Keratinocyte (primary cell): ENCODE measurements around the gene RUNX1. TPM values are rescaled to one million over a fixed set of nuclear protein-coding genes. Genes with fewer than 3 reads are reported as not detected.

Experiments used
- DNase-seq: peaks from one replicate; pipeline ENCODE4 v3.0.0-alpha.2; 2011; ENCODE audit warnings: low read depth, missing footprints, low spot score
- FAIRE-seq: peaks from 2 replicates; lab custom pipeline; 2011; peaks lifted over from hg19 to GRCh38; lab: Jason Lieb, UNC
- H2AFZ ChIP-seq: 2 replicates; pipeline ENCODE4 v1.6.0; 2012; ENCODE audit warnings: low read length, control low read depth, inconsistent platforms; ENCODE audit not compliant: control insufficient read depth
- H3K27ac ChIP-seq: 2 replicates; pipeline ENCODE4 v1.5.1; 2011; ENCODE audit warnings: low read length; ENCODE audit not compliant: control insufficient read depth, insufficient read depth
- H3K27me3 ChIP-seq: 3 replicates; pipeline ENCODE4 v1.6.0; 2011; ENCODE audit warnings: low read length; ENCODE audit not compliant: control insufficient read depth, insufficient read depth; ENCODE audit errors: extremely low read depth
- H3K36me3 ChIP-seq, 2 experiments: 2 replicates in 1 of 2; 3 replicates in 1 of 2; pipeline ENCODE4 v1.5.1; 2011; ENCODE audit warnings: low read length in 2 of 2, mild to moderate bottlenecking in 1 of 2; ENCODE audit not compliant: control insufficient read depth in 2 of 2, insufficient read depth in 2 of 2; ENCODE audit errors: extremely low read depth in 1 of 2
- H3K4me1 ChIP-seq: 3 replicates; pipeline ENCODE4 v1.5.1; 2011; ENCODE audit warnings: low read length; ENCODE audit not compliant: control insufficient read depth, insufficient read depth; ENCODE audit errors: extremely low read depth
- H3K4me2 ChIP-seq: 3 replicates; pipeline ENCODE4 v1.6.0; 2011; ENCODE audit warnings: low read depth, low read length; ENCODE audit not compliant: control insufficient read depth, insufficient read depth; ENCODE audit errors: extremely low read depth
- H3K4me3 ChIP-seq, 3 experiments: fragments of 200-600 bp in 1 of 3; sonication (generic) in 1 of 3; 2 replicates in 2 of 3; 3 replicates in 1 of 3; pipeline ENCODE4 v1.5.1; 2011 to 2016; ENCODE audit warnings: low read length in 3 of 3, mild to moderate bottlenecking in 3 of 3, control low read depth in 2 of 3, inconsistent platforms in 1 of 3, low read depth in 1 of 3, mixed read lengths in 1 of 3, mixed run types in 1 of 3, moderate library complexity in 1 of 3; ENCODE audit not compliant: control insufficient read depth in 2 of 3, insufficient read depth in 2 of 3; ENCODE audit errors: extremely low read depth in 1 of 3
- H3K79me2 ChIP-seq: 2 replicates; pipeline ENCODE4 v1.6.0; 2012; ENCODE audit warnings: low read length; ENCODE audit not compliant: control insufficient read depth, insufficient read depth
- H3K9ac ChIP-seq: 3 replicates; pipeline ENCODE4 v1.6.0; 2011; ENCODE audit warnings: low read length; ENCODE audit not compliant: control insufficient read depth, insufficient read depth; ENCODE audit errors: extremely low read depth
- H3K9me1 ChIP-seq: 3 replicates; pipeline ENCODE4 v1.6.0; 2011; ENCODE audit warnings: low read length; ENCODE audit not compliant: control insufficient read depth, insufficient read depth; ENCODE audit errors: extremely low read depth
- H3K9me3 ChIP-seq: 2 replicates; pipeline ENCODE4 v1.5.1; 2012; ENCODE audit warnings: low read depth, low read length; ENCODE audit not compliant: control insufficient read depth
- H4K20me1 ChIP-seq: 3 replicates; pipeline ENCODE4 v1.6.0; 2011; ENCODE audit warnings: low read length; ENCODE audit not compliant: control insufficient read depth, insufficient read depth; ENCODE audit errors: extremely low read depth
- EZH2 ChIP-seq: IDR thresholded peaks from one replicate; pipeline ENCODE4 v1.6.1; 2012; ENCODE audit warnings: inconsistent platforms, mild to moderate bottlenecking, low read length, moderate library complexity
- dilution Hi-C: fragments of 300-500 bp; cut with MboI; formaldehyde crosslinking; loops from one replicate; pipeline ENCODE4 v1.7.0; 2020; ENCODE audit warnings: low sequenced_read_pairs; ENCODE audit not compliant: extremely low pct_ligation_motif_present
- polyA plus RNA-seq, 5 experiments: library from polyadenylated mRNA; depleted of rRNA in 3 of 5; stranded (reverse) in 3 of 5; stranded (forward) in 1 of 5; unstranded in 1 of 5; fragments of >200 nt; gene quantifications; 1 replicate in 1 of 5; 2 replicates in 3 of 5; 3 replicates in 1 of 5; pipeline versions ENCODE4 v1.2.1 to v1.2.3, GENCODE V29; 2011 to 2012; ENCODE audit warnings: missing spikeins in 2 of 5, low read depth in 1 of 5, low replicate concordance in 1 of 5
- TF ChIP-seq, protein P1 (sequence below), 3 experiments: IDR thresholded peaks in 1 of 3; conservative IDR thresholded peaks in 1 of 3; optimal IDR thresholded peaks in 1 of 3; 2 replicates in 2 of 3; 3 replicates in 1 of 3; pipeline versions ENCODE3 to v1.5.1; 2011; ENCODE audit warnings: low read length in 3 of 3, mild to moderate bottlenecking in 3 of 3, moderate library complexity in 2 of 3, control low read depth in 1 of 3, inconsistent platforms in 1 of 3; ENCODE audit not compliant: insufficient read depth in 2 of 3; ENCODE audit errors: extremely low read depth in 1 of 3

RUNX1 gene
- polyA plus RNA-seq, 1 donor (not counting 4 experiments of a cell fraction or from before 2014, with no cell fraction given): 44.9 TPM

DNA sequence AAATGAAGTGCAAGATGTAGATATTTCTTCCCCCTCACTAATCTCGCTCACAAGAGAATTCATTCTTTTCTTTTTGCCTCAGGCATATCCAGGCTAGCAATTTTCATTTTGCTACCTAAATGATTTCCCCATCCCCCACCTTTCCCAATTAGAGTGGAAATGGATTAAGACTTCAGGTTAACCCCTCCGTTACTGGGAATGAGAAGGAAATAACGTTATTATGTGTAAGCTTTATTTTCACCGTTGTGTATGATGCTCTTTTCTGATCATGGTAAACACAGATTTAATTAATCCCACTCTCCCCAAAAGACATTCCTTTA lies 143.9 kb downstream of the RUNX1 start:
- H4K20me1 ChIP-seq: no peaks in the 10 kb centered on the region
- H2AFZ ChIP-seq: no peak overlapping the region
- no peaks in the 10 kb centered on the region for H3K36me3 ChIP-seq
- no peak for TF ChIP-seq EZH2
- TF ChIP-seq, protein P1, sequence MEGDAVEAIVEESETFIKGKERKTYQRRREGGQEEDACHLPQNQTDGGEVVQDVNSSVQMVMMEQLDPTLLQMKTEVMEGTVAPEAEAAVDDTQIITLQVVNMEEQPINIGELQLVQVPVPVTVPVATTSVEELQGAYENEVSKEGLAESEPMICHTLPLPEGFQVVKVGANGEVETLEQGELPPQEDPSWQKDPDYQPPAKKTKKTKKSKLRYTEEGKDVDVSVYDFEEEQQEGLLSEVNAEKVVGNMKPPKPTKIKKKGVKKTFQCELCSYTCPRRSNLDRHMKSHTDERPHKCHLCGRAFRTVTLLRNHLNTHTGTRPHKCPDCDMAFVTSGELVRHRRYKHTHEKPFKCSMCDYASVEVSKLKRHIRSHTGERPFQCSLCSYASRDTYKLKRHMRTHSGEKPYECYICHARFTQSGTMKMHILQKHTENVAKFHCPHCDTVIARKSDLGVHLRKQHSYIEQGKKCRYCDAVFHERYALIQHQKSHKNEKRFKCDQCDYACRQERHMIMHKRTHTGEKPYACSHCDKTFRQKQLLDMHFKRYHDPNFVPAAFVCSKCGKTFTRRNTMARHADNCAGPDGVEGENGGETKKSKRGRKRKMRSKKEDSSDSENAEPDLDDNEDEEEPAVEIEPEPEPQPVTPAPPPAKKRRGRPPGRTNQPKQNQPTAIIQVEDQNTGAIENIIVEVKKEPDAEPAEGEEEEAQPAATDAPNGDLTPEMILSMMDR (optimal IDR thresholded peaks at IDR 0.05 in 1 of 3, IDR thresholded peaks at IDR 0.05 in 1 of 3, conservative IDR thresholded peaks at IDR 0.05 in 1 of 3; ENCODE audit: extremely low read depth in 1 of 3, insufficient read depth in 2 of 3, low read length in 3 of 3): no peak
- H3K79me2 ChIP-seq: no peaks in the 10 kb centered on the region
- H3K4me1 ChIP-seq: no peaks in the 10 kb centered on the region
- H3K9me1 ChIP-seq: no peaks in the 10 kb centered on the region
- FAIRE-seq (no peak), DNase-seq (no peak)
- no peak overlapping the region for H3K4me2 ChIP-seq
- no peak overlapping the region for H3K9ac ChIP-seq
- no peak overlapping the region for H3K27ac ChIP-seq
- no peak overlapping the region for H3K4me3 ChIP-seq
- no peaks in the 10 kb centered on the region for H3K27me3 ChIP-seq
- dilution Hi-C loops: no loop called here
- H3K9me3 ChIP-seq: no peaks in the 10 kb centered on the region

DNA sequence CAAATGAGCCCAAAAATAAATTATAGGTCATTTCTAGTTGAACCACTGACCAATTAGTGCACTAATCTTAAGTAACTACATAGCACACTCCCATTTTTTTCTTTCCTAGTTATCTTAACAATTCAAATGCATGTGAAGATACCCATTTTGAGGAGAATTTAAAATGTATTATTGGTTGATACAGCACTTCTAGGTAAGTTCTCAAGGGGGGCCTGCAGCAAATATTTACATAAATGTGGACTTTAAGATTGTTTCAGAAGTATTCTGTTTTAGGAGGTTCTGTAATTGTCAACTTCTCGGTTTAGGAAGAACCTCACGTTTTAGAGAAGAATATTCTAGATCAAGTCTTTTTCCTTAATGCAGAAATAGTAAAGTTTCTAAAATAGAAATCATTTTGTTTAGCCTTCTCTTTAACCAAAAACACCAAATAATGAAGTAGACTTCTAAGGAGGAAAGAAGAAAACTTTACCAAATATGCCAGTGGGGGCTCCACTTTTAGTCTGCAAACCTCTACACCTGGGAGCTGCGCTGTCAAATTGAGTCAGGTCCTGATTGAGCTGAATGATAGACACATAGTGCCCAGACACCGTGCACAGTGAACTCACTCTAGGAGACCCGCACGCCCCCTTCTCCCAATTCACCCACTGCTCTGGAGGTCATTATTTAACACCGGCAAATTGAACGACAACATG lies 144.4 kb downstream of the RUNX1 start:
- Histone ChIP-seq H3K4me1 (no peaks in the 10 kb centered on the region), H3K79me2 (no peaks in the 10 kb centered on the region), H2AFZ (no peak overlapping the region), H4K20me1 (no peaks in the 10 kb centered on the region), H3K36me3 (no peaks in the 10 kb centered on the region), H3K9me1 (no peaks in the 10 kb centered on the region), H3K4me2 (no peak overlapping the region), H3K9me3 (no peaks in the 10 kb centered on the region), H3K27ac (no peak overlapping the region), H3K4me3 (no peak overlapping the region), H3K9ac (no peak overlapping the region), H3K27me3 (no peaks in the 10 kb centered on the region)
- FAIRE-seq (no peak), DNase-seq (no peak)
- TF ChIP-seq EZH2: no peak
- TF ChIP-seq, protein P1 (optimal IDR thresholded peaks at IDR 0.05 in 1 of 3, IDR thresholded peaks at IDR 0.05 in 1 of 3, conservative IDR thresholded peaks at IDR 0.05 in 1 of 3; ENCODE audit: extremely low read depth in 1 of 3, insufficient read depth in 2 of 3, low read length in 3 of 3): no peak
- dilution Hi-C loops: no loop called here
